Measurements from ENCODE around the gene PTPRG.

DNA sequence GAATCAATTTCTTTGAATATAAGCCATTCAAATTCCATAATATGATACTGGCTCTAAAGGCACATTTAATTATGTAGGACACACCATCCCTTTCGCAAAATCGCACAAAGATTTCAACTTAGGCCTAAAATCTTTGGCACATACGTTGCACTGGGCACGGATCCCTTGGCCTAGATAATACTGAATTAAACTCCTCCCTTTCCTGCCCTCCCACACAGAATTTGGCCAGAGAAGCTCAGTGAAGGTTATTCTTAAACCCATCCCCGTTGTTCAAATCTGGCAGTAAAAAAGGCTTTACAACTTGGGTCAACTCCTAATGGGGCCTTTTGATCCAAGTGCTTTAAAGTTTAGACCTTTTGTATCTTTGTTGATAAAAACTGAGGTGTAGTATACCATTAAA is 247.2 kb downstream of the PTPRG start:
- TF ChIP-seq EZH2phosphoT487 (IDR thresholded peaks at IDR 0.05; ENCODE audit: borderline replicate concordance, low read depth, low read length), result no peak
- TF ChIP-seq, protein P1, sequence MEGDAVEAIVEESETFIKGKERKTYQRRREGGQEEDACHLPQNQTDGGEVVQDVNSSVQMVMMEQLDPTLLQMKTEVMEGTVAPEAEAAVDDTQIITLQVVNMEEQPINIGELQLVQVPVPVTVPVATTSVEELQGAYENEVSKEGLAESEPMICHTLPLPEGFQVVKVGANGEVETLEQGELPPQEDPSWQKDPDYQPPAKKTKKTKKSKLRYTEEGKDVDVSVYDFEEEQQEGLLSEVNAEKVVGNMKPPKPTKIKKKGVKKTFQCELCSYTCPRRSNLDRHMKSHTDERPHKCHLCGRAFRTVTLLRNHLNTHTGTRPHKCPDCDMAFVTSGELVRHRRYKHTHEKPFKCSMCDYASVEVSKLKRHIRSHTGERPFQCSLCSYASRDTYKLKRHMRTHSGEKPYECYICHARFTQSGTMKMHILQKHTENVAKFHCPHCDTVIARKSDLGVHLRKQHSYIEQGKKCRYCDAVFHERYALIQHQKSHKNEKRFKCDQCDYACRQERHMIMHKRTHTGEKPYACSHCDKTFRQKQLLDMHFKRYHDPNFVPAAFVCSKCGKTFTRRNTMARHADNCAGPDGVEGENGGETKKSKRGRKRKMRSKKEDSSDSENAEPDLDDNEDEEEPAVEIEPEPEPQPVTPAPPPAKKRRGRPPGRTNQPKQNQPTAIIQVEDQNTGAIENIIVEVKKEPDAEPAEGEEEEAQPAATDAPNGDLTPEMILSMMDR (conservative IDR thresholded peaks at IDR 0.05; ENCODE audit: low read length), result no peak
